Measurements from ENCODE around the gene SDCCAG8. TPM values are rescaled to one million over a fixed set of nuclear protein-coding genes. Genes with fewer than 3 reads are reported as not detected.

SDCCAG8 gene
- polyA plus RNA-seq, 1 experiment = 34.1 TPM

GRCh38 chr1:243414152-243414494 is 158.3 kb downstream of the SDCCAG8 start:
- no peak for DNase-seq (ENCODE audit: low read depth, low spot score)
- ChIA-PET POLR2A (no interaction called here), CTCF (interaction anchor here (0.5 kb wide), 1 partner anchor 418 kb away, joined by 3 read pairs; no protein-coding TSS in a partner anchor)
- Histone ChIP-seq H3K4me3 (ENCODE audit: low read depth, low read length) (no peak overlapping the region), H3K27me3 (ENCODE audit: control insufficient read depth, insufficient read depth, low read length) (no peaks in the 10 kb centered on the region), H3K9me3 (ENCODE audit: control insufficient read depth, insufficient read depth, low read length) (no peaks in the 10 kb centered on the region), H3K27ac (ENCODE audit: low read depth, low read length) (no peak overlapping the region)
- TF ChIP-seq CTCF (IDR thresholded peaks at IDR 0.05; ENCODE audit: low read depth, low read length) = no peak

GRCh38 chr1:243415663-243416408 is 160.0 kb downstream of the SDCCAG8 start:
- no peak overlapping the region for H3K27ac ChIP-seq (ENCODE audit: low read depth, low read length)
- no peak for TF ChIP-seq CTCF (IDR thresholded peaks at IDR 0.05; ENCODE audit: low read depth, low read length)
- no peak for DNase-seq (ENCODE audit: low read depth, low spot score)
- POLR2A ChIA-PET = no interaction called here
- H3K9me3 ChIP-seq (ENCODE audit: control insufficient read depth, insufficient read depth, low read length) = no peaks in the 10 kb centered on the region
- H3K4me3 ChIP-seq (ENCODE audit: low read depth, low read length) = no peak overlapping the region
- CTCF ChIA-PET = interaction anchor here (1.1 kb wide), 1 partner anchor 333 kb away, joined by 3 read pairs; no protein-coding TSS in a partner anchor
- H3K27me3 ChIP-seq (ENCODE audit: control insufficient read depth, insufficient read depth, low read length) = no peaks in the 10 kb centered on the region

GRCh38 chr1:243416495-243416894 is 160.7 kb downstream of the SDCCAG8 start:
- Histone ChIP-seq H3K9me3 (ENCODE audit: control insufficient read depth, insufficient read depth, low read length) (no peaks in the 10 kb centered on the region), H3K27ac (ENCODE audit: low read depth, low read length) (no peak overlapping the region), H3K27me3 (ENCODE audit: control insufficient read depth, insufficient read depth, low read length) (no peaks in the 10 kb centered on the region), H3K4me3 (ENCODE audit: low read depth, low read length) (no peak overlapping the region)
- no peak for TF ChIP-seq CTCF (IDR thresholded peaks at IDR 0.05; ENCODE audit: low read depth, low read length)
- DNase-seq (ENCODE audit: low read depth, low spot score) = no peak
- CTCF ChIA-PET = no interaction called here
- POLR2A ChIA-PET = no interaction called here

- POLR2A ChIA-PET = no interaction called here
- H3K27me3 ChIP-seq (ENCODE audit: control insufficient read depth, insufficient read depth, low read length) = no peaks in the 10 kb centered on the region
- DNase-seq (ENCODE audit: low read depth, low spot score) = no peak
- H3K27ac ChIP-seq (ENCODE audit: low read depth, low read length) = no peak overlapping the region
- TF ChIP-seq CTCF (IDR thresholded peaks at IDR 0.05; ENCODE audit: low read depth, low read length) = no peak
- H3K9me3 ChIP-seq (ENCODE audit: control insufficient read depth, insufficient read depth, low read length) = no peaks in the 10 kb centered on the region
- CTCF ChIA-PET = interaction anchor here (1.1 to 1.4 kb wide), 2 partner anchors 10 to 853 kb away, joined by 3 to 4 read pairs; no protein-coding TSS in a partner anchor
- no peak overlapping the region for H3K4me3 ChIP-seq (ENCODE audit: low read depth, low read length)
These were observed 164.4 kb downstream of the SDCCAG8 start for GRCh38 chr1:243420016-243420945.
